A549 (cell line): Measurements from ENCODE around the gene ASCL2. TPM values are rescaled to one million over a fixed set of nuclear protein-coding genes. Genes with fewer than 3 reads are reported as not detected.
A peak's percentile ranks its signal among the peaks of the same experiment; 100 is the strongest.

Source experiments
- CBX2 ChIP-seq: fragments of 200-600 bp; sonication (generic); IDR thresholded peaks from 2 replicates; pipeline ENCODE4 v1.6.1; 2016; ENCODE audit warnings: low read depth, mild to moderate bottlenecking, borderline replicate concordance
- CHD2 ChIP-seq: fragments of 150-350 bp; IDR thresholded peaks from 2 replicates; pipeline ENCODE4 v1.6.1; 2014; ENCODE audit warnings: low read length; ENCODE audit not compliant: partially characterized antibody
- EHF ChIP-seq: fragments of 250-450 bp; sonication (Bioruptor Pico); IDR thresholded peaks from 2 replicates; pipeline ENCODE4 v1.5.0; 2020; ENCODE audit warnings: mild to moderate bottlenecking
- EP300 ChIP-seq, 2 experiments: fragments of >200 bp; sonication (Bioruptor Twin); formaldehyde crosslinking; IDR thresholded peaks; 2 replicates in 1 of 2; 3 replicates in 1 of 2; pipeline ENCODE4 v1.6.1; 2016 to 2017
- FOSB ChIP-seq: fragments of 250-450 bp; sonication (Bioruptor Pico); IDR thresholded peaks from 2 replicates; pipeline ENCODE4 v1.5.0; 2020; ENCODE audit warnings: mild to moderate bottlenecking, moderate library complexity
- FOSL2 ChIP-seq, 2 experiments: fragments of 450-650 bp in 1 of 2; fragments of >200 bp in 1 of 2; sonication (Bioruptor Twin) in 1 of 2; formaldehyde crosslinking; IDR thresholded peaks; 2 replicates each; pipeline versions ENCODE4 v1.5.0 to v1.6.1; 2016 to 2020; ENCODE audit warnings: mild to moderate bottlenecking in 1 of 2, moderate library complexity in 1 of 2
- FOXS1 ChIP-seq: fragments of 250-450 bp; sonication (Bioruptor Pico); IDR thresholded peaks from 2 replicates; pipeline ENCODE4 v1.5.0; 2020; ENCODE audit warnings: mild to moderate bottlenecking, moderate library complexity
- HOXB13 ChIP-seq: fragments of 250-450 bp; sonication (Bioruptor Pico); IDR thresholded peaks from 2 replicates; pipeline ENCODE4 v1.5.0; 2020; ENCODE audit warnings: low read depth, mild to moderate bottlenecking, moderate library complexity
- KDM1A ChIP-seq: fragments of 200-600 bp; sonication (generic); IDR thresholded peaks from 2 replicates; pipeline ENCODE4 v1.6.1; 2016; ENCODE audit warnings: low read depth, mild to moderate bottlenecking
- MAFK ChIP-seq: fragments of 450-650 bp; IDR thresholded peaks from 2 replicates; pipeline ENCODE4 v1.6.1; 2014; ENCODE audit not compliant: partially characterized antibody
- MAZ ChIP-seq: fragments of 150-350 bp; IDR thresholded peaks from 2 replicates; pipeline ENCODE4 v1.6.1; 2014; ENCODE audit warnings: antibody characterized with exemption, low read depth, low read length, borderline replicate concordance
- NFE2L2 ChIP-seq: fragments of 150-350 bp; conservative IDR thresholded peaks from 2 replicates; pipeline ENCODE4 v1.6.1; 2014; ENCODE audit warnings: low read length
- NR3C1 ChIP-seq: fragments of >200 bp; sonication (Bioruptor Twin); formaldehyde crosslinking; IDR thresholded peaks from 3 replicates; pipeline ENCODE4 v1.6.1; 2017
- PBX3 ChIP-seq: IDR thresholded peaks from 2 replicates; pipeline ENCODE4 v1.6.1; 2012
- POLR2A ChIP-seq: IDR thresholded peaks from 2 replicates; pipeline ENCODE4 v1.6.1; 2012; ENCODE audit warnings: mild to moderate bottlenecking, low read length
- RAD21 ChIP-seq, 2 experiments: fragments of >200 bp in 1 of 2; sonication (Bioruptor Twin) in 1 of 2; formaldehyde crosslinking in 1 of 2; IDR thresholded peaks in 1 of 2; conservative IDR thresholded peaks in 1 of 2; 2 replicates in 1 of 2; 3 replicates in 1 of 2; pipeline ENCODE4 v1.6.1; 2012 to 2018; ENCODE audit warnings: inconsistent platforms in 1 of 2
- RCOR1 ChIP-seq: fragments of 150-350 bp; IDR thresholded peaks from 2 replicates; pipeline ENCODE4 v1.6.1; 2014; ENCODE audit warnings: antibody characterized with exemption, low read length, low read depth
- RFX5 ChIP-seq: fragments of 450-650 bp; IDR thresholded peaks from 2 replicates; pipeline ENCODE4 v1.7.1; 2014; ENCODE audit warnings: antibody characterized with exemption, mild to moderate bottlenecking, moderate library complexity
- SMC3 ChIP-seq: fragments of >200 bp; sonication (Bioruptor Twin); formaldehyde crosslinking; IDR thresholded peaks from 3 replicates; pipeline ENCODE4 v1.6.1; 2018; ENCODE audit warnings: inconsistent platforms
- TFCP2L1 ChIP-seq: fragments of 250-450 bp; sonication (Bioruptor Pico); IDR thresholded peaks from 2 replicates; pipeline ENCODE4 v1.5.0; 2021; ENCODE audit warnings: mild to moderate bottlenecking
- ZC3H11A ChIP-seq: fragments of 450-650 bp; IDR thresholded peaks from 2 replicates; pipeline ENCODE4 v1.6.1; 2014; ENCODE audit warnings: antibody characterized with exemption, mild to moderate bottlenecking
- ZSCAN20 ChIP-seq: fragments of 250-450 bp; sonication (Bioruptor Pico); IDR thresholded peaks from 2 replicates; pipeline ENCODE4 v1.8.0; 2022; ENCODE audit warnings: mild to moderate bottlenecking, moderate library complexity
- polyA plus RNA-seq, 4 experiments: library from polyadenylated mRNA; depleted of rRNA in 3 of 4; stranded (reverse); fragments of >200 nt; fragmentation: RNase III in 1 of 4; extraction: RNeasy Plus Mini Kit Qiagen cat#74134 plus additional on column Dnase treatment in 1 of 4; gene quantifications; 2 replicates in 3 of 4; 3 replicates in 1 of 4; pipeline ENCODE4 v1.2.3, GENCODE V29; 2011 to 2017
- TF ChIP-seq, protein P1 (sequence below): fragments of 150-350 bp; IDR thresholded peaks from 2 replicates; pipeline ENCODE4 v1.6.1; 2014; ENCODE audit warnings: low read depth, mild to moderate bottlenecking, low read length
- TF ChIP-seq, protein P2 (sequence below): IDR thresholded peaks from 2 replicates; pipeline ENCODE4 v1.6.1; 2012; ENCODE audit warnings: low read depth, borderline replicate concordance
- TF ChIP-seq, protein P3 (sequence below): fragments of 250-450 bp; sonication (Bioruptor Pico); IDR thresholded peaks from 2 replicates; pipeline ENCODE4 v1.5.0; 2020; ENCODE audit warnings: low read depth, mild to moderate bottlenecking, moderate library complexity
- TF ChIP-seq, protein P4 (sequence below): fragments of >200 bp; sonication (Bioruptor Twin); formaldehyde crosslinking; IDR thresholded peaks from 3 replicates; pipeline ENCODE4 v1.5.1; 2016

ASCL2 gene
- polyA plus RNA-seq, 2 of the 4 experiments (the other 2 are of a cell fraction): not detected

DNA sequence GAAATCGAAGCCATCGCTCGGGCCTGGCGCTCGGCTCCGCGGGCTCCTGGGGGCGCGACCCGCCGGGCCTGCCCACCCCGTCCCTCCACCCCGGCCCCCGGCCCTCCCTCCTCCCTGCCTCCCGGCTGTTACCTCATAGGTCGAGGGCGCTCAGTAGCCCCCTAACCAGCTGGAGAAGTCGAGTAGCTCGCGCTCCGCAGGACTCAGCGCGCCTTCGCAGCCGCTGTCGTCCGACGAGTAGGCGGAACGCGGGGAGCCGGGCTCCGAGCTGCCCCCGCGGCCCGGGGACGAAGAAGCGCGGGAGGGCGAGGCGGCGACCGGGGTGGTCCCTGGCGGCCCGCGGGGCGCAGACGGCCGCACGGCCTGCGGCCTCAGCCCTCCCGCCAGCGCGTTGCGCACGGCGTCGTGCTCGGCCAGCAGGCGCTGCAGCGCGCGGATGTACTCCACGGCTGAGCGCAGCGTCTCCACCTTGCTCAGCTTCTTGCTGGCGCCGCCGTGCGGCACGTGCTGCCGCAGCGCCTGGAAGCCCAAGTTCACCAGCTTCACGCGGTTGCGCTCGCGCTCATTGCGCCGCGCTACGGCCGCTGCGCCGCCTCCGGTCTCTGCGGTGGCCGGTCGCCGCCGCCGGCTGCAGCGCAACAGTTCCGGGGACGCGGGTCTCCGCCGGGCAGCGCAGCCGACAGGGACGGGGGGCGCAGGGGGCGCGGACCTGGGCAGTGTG is 627 bp downstream of the ASCL2 start (continued):
- TF ChIP-seq CBX2 (no peak), TFCP2L1 (CRISPR knock-in tag) (no peak), PBX3 (no peak), CHD2 (no peak), EP300 (IDR thresholded peaks at IDR 0.05) (no peak), MAFK (no peak), POLR2A (no peak), ZSCAN20 (CRISPR knock-in tag) (no peak), EHF (CRISPR knock-in tag) (no peak), NFE2L2 (no peak), SMC3 (peak; percentile 46), MAZ (no peak), KDM1A (no peak), RAD21 (conservative IDR thresholded peaks at IDR 0.05 in 1 of 2, IDR thresholded peaks at IDR 0.05 in 1 of 2) (peak; percentile 13 to 21; a peak in 2 of 5 replicates), ZC3H11A (no peak), NR3C1 (no peak), FOSB (CRISPR knock-in tag) (no peak), RCOR1 (no peak), FOSL2 (IDR thresholded peaks at IDR 0.05) (no peak), FOSL2 (CRISPR knock-in tag; IDR thresholded peaks at IDR 0.05) (no peak), FOXS1 (CRISPR knock-in tag) (no peak), HOXB13 (CRISPR knock-in tag) (no peak), RFX5 (no peak)
- TF ChIP-seq, protein P1, sequence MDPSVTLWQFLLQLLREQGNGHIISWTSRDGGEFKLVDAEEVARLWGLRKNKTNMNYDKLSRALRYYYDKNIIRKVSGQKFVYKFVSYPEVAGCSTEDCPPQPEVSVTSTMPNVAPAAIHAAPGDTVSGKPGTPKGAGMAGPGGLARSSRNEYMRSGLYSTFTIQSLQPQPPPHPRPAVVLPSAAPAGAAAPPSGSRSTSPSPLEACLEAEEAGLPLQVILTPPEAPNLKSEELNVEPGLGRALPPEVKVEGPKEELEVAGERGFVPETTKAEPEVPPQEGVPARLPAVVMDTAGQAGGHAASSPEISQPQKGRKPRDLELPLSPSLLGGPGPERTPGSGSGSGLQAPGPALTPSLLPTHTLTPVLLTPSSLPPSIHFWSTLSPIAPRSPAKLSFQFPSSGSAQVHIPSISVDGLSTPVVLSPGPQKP: no peak
- TF ChIP-seq, protein P2, sequence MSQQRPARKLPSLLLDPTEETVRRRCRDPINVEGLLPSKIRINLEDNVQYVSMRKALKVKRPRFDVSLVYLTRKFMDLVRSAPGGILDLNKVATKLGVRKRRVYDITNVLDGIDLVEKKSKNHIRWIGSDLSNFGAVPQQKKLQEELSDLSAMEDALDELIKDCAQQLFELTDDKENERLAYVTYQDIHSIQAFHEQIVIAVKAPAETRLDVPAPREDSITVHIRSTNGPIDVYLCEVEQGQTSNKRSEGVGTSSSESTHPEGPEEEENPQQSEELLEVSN: peak; percentile 92
- TF ChIP-seq, protein P3, sequence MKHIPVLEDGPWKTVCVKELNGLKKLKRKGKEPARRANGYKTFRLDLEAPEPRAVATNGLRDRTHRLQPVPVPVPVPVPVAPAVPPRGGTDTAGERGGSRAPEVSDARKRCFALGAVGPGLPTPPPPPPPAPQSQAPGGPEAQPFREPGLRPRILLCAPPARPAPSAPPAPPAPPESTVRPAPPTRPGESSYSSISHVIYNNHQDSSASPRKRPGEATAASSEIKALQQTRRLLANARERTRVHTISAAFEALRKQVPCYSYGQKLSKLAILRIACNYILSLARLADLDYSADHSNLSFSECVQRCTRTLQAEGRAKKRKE: no peak
- TF ChIP-seq, protein P4, sequence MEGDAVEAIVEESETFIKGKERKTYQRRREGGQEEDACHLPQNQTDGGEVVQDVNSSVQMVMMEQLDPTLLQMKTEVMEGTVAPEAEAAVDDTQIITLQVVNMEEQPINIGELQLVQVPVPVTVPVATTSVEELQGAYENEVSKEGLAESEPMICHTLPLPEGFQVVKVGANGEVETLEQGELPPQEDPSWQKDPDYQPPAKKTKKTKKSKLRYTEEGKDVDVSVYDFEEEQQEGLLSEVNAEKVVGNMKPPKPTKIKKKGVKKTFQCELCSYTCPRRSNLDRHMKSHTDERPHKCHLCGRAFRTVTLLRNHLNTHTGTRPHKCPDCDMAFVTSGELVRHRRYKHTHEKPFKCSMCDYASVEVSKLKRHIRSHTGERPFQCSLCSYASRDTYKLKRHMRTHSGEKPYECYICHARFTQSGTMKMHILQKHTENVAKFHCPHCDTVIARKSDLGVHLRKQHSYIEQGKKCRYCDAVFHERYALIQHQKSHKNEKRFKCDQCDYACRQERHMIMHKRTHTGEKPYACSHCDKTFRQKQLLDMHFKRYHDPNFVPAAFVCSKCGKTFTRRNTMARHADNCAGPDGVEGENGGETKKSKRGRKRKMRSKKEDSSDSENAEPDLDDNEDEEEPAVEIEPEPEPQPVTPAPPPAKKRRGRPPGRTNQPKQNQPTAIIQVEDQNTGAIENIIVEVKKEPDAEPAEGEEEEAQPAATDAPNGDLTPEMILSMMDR: peak; percentile 35
- TF ChIP-seq, all 56 proteins: peak for 6
